Activated CD4-positive, alpha-beta T cell treated with anti-CD3 and anti-CD28 coated beads for 24 hours (primary cell): ENCODE measurements around the gene COPS8.

ENCODE experiments used
- DNase-seq, 2 donors: peaks; one replicate each; pipeline ENCODE4 v3.0.0-alpha.2; 2020; ENCODE audit warnings: low read depth in 2 of 2

Gene COPS8

GRCh38 chr2:237130562-237131421 lies 45.1 kb downstream of the COPS8 start:
- DNase-seq = no peak

- no peak for DNase-seq
These were observed 46.3 kb downstream of the COPS8 start for GRCh38 chr2:237131749-237132533.

- DNase-seq = no peak
These were observed 47.1 kb downstream of the COPS8 start for GRCh38 chr2:237132799-237133198.

GRCh38 chr2:237134321-237135230 lies 48.9 kb downstream of the COPS8 start:
- no peak for DNase-seq

- no peak for DNase-seq
These were observed 51.1 kb downstream of the COPS8 start for GRCh38 chr2:237136824-237137223.

GRCh38 chr2:237137626-237138323 lies 52.1 kb downstream of the COPS8 start:
- DNase-seq = no peak

GRCh38 chr2:237139123-237139675 lies 53.5 kb downstream of the COPS8 start:
- DNase-seq = no peak

- DNase-seq = no peak
These were observed 55.1 kb downstream of the COPS8 start for GRCh38 chr2:237140689-237141285.

GRCh38 chr2:237141571-237142051 lies 55.9 kb downstream of the COPS8 start:
- no peak for DNase-seq

GRCh38 chr2:237143118-237143517 lies 57.4 kb downstream of the COPS8 start:
- DNase-seq = no peak

- no peak for DNase-seq
These were observed 58.2 kb downstream of the COPS8 start for GRCh38 chr2:237143676-237144440.

- no peak for DNase-seq
These were observed 58.8 kb downstream of the COPS8 start for GRCh38 chr2:237144516-237144915.

GRCh38 chr2:237147317-237147716 lies 61.6 kb downstream of the COPS8 start:
- no peak for DNase-seq

- DNase-seq = no peak
These were observed 62.9 kb downstream of the COPS8 start for GRCh38 chr2:237148624-237149023.

GRCh38 chr2:237149425-237149824 lies 63.7 kb downstream of the COPS8 start:
- no peak for DNase-seq
